WTC11 (cell line): ENCODE measurements around the gene CCDC68. TPM values are rescaled to one million over a fixed set of nuclear protein-coding genes. Genes with fewer than 3 reads are reported as not detected.
"Not testable (repeated sequence)": the region's sequence is repeated elsewhere in the genome, so short reads cannot be mapped to it uniquely, and the experiment has no call there.

ENCODE experiments used
- ATAC-seq: fragments of 200-7000 bp; cut with Tn5 transposase; 2 replicates; pipeline ENCODE4 v1.10.0; 2021; ENCODE audit warnings: mild to moderate bottlenecking, moderate library complexity
- CTCF ChIA-PET: fragments of 300-600 bp; sonication (Branson Sonifier 250); formaldehyde crosslinking; loops from one replicate; lab custom pipeline; 2021; ENCODE audit warnings: antibody characterized with exemption; lab: Charles Lee
- POLR2A ChIA-PET: fragments of 350-600 bp; sonication (Branson Sonifier 250); formaldehyde crosslinking; loops from one replicate; lab custom pipeline; 2021; ENCODE audit warnings: antibody characterized with exemption; lab: Charles Lee
- DNase-seq: peaks from one replicate; pipeline ENCODE4 v3.0.0; 2021; ENCODE audit warnings: low spot score
- H3K27ac Mint-ChIP-seq: 2 replicates; pipeline ENCODE4 v1.8.0; 2021; ENCODE audit warnings: mixed read lengths
- H3K27me3 Mint-ChIP-seq: 2 replicates; pipeline ENCODE4 v1.8.0; 2021; ENCODE audit warnings: low read depth, mild to moderate bottlenecking, moderate library complexity, mixed read lengths
- H3K36me3 Mint-ChIP-seq: 2 replicates; pipeline ENCODE4 v1.8.0; 2021; ENCODE audit warnings: mixed read lengths
- H3K4me1 Mint-ChIP-seq: 2 replicates; pipeline ENCODE4 v1.8.0; 2022; ENCODE audit warnings: mixed read lengths
- H3K4me3 Mint-ChIP-seq: 2 replicates; pipeline ENCODE4 v1.8.0; 2021; ENCODE audit warnings: mild to moderate bottlenecking, moderate library complexity, mixed read lengths
- H3K9me3 Mint-ChIP-seq: 2 replicates; pipeline ENCODE4 v1.8.0; 2021; ENCODE audit warnings: mixed read lengths
- CBFB ChIP-seq: sonication (generic); formaldehyde crosslinking; IDR thresholded peaks from 2 replicates; pipeline ENCODE4 v1.8.1; 2022; ENCODE audit warnings: mild to moderate bottlenecking, low read depth, missing genetic modification reagents
- CDX4 ChIP-seq: fragments of 250-450 bp; sonication (Bioruptor Pico); IDR thresholded peaks from 2 replicates; pipeline ENCODE4 v1.9.0; 2021; ENCODE audit warnings: moderate library complexity, mild to moderate bottlenecking, inconsistent platforms, borderline replicate concordance
- CTCF ChIP-seq: fragments of 200-600 bp; IDR thresholded peaks from 2 replicates; pipeline ENCODE4 v1.8.0; 2022; ENCODE audit warnings: antibody characterized with exemption
- E2F4 ChIP-seq: sonication (generic); formaldehyde crosslinking; IDR thresholded peaks from 2 replicates; pipeline ENCODE4 v1.8.1; 2022; ENCODE audit warnings: low read depth, mild to moderate bottlenecking, moderate library complexity, missing genetic modification reagents, borderline replicate concordance
- FOXP1 ChIP-seq: sonication (generic); formaldehyde crosslinking; IDR thresholded peaks from 2 replicates; pipeline ENCODE4 v1.8.0; 2022; ENCODE audit warnings: missing genetic modification reagents, mild to moderate bottlenecking, moderate library complexity, borderline replicate concordance
- NFATC4 ChIP-seq: fragments of 250-450 bp; sonication (Bioruptor Pico); IDR thresholded peaks from 2 replicates; pipeline ENCODE4 v1.9.0; 2021; ENCODE audit warnings: mild to moderate bottlenecking
- RORB ChIP-seq: fragments of 250-450 bp; sonication (Bioruptor Pico); IDR thresholded peaks from 2 replicates; pipeline ENCODE4 v1.9.0; 2021; ENCODE audit warnings: mild to moderate bottlenecking
- SOX15 ChIP-seq: fragments of 250-450 bp; sonication (Bioruptor Pico); IDR thresholded peaks from 2 replicates; pipeline ENCODE4 v1.9.0; 2021; ENCODE audit warnings: mild to moderate bottlenecking
- TEAD1 ChIP-seq: sonication (generic); formaldehyde crosslinking; IDR thresholded peaks from 2 replicates; pipeline ENCODE4 v1.8.0; 2022; ENCODE audit warnings: mild to moderate bottlenecking, missing genetic modification reagents
- ZNF396 ChIP-seq: fragments of 250-450 bp; sonication (Bioruptor Pico); IDR thresholded peaks from 2 replicates; pipeline ENCODE4 v1.8.0; 2021; ENCODE audit warnings: mild to moderate bottlenecking, moderate library complexity, borderline replicate concordance
- ZNF671 ChIP-seq: fragments of 250-450 bp; sonication (Bioruptor Pico); IDR thresholded peaks from 2 replicates; pipeline ENCODE4 v1.8.0; 2021; ENCODE audit warnings: mild to moderate bottlenecking
- total RNA-seq: library from RNA; stranded (reverse); gene quantifications from 3 replicates; pipeline ENCODE4 v1.2.3, GENCODE V29; 2021

The CCDC68 gene
- total RNA-seq, 1 experiment from 2014 or later: 0.92 TPM

- no peak for TF ChIP-seq TEAD1 (CRISPR knock-in tag)
- TF ChIP-seq CDX4 (CRISPR knock-in tag): no peak
- no peak for TF ChIP-seq ZNF671 (CRISPR knock-in tag)
- no peak for TF ChIP-seq SOX15
Measured at GRCh38 chr18:54856105-54856646, 103.1 kb downstream of the CCDC68 start (continued).

- CTCF ChIA-PET, H3K36me3 Mint-ChIP-seq, H3K27ac Mint-ChIP-seq, H3K27me3 Mint-ChIP-seq, DNase-seq, H3K4me1 Mint-ChIP-seq, H3K9me3 Mint-ChIP-seq, POLR2A ChIA-PET, ATAC-seq, H3K4me3 Mint-ChIP-seq: not testable (repeated sequence)
Measured at GRCh38 chr18:54855050-54855449, 104.2 kb downstream of the CCDC68 start.

GRCh38 chr18:54852780-54853675 is 106.2 kb downstream of the CCDC68 start:
- TF ChIP-seq FOXP1 (CRISPR knock-in tag): no peak
- no peak for TF ChIP-seq RORB (CRISPR knock-in tag)
- TF ChIP-seq ZNF396 (CRISPR knock-in tag): no peak
- no peak for TF ChIP-seq NFATC4
- TF ChIP-seq CBFB (CRISPR knock-in tag): no peak
- no peak for TF ChIP-seq CTCF
- TF ChIP-seq E2F4 (CRISPR knock-in tag): no peak
- Mint-ChIP-seq H3K27ac (no peak overlapping the region), H3K27me3 (no peaks in the 10 kb centered on the region), H3K4me1 (no peaks in the 10 kb centered on the region), H3K9me3 (peaks cover 7% of the 10 kb centered on the region; the same call in 1 of the 2 replicates), H3K36me3 (no peaks in the 10 kb centered on the region; the same call in 1 of the 2 replicates), H3K4me3 (no peak overlapping the region)
- DNase-seq (no peak), ATAC-seq (no peak)
- CTCF ChIA-PET: no interaction called here
- POLR2A ChIA-PET: no interaction called here

Other genes with a start within 250 kb of the CCDC68 start
- gene RAB27B, start 131.0 kb downstream of the CCDC68 start, total RNA-seq: 0.30 to 0.87 TPM (median 0.80 TPM) in 3 replicates